Pancreas (tissue), 10 donors: ENCODE results near the gene SLC25A41. TPM values are rescaled to one million over a fixed set of nuclear protein-coding genes. Genes with fewer than 3 reads are reported as not detected.

Experiments
- ATAC-seq, 4 donors: fragments of 200-7000 bp; cut with Tn5 transposase; one replicate each; pipeline versions ENCODE4 v1.8.0 to v1.9.1; 2020; ENCODE audit warnings: mild to moderate bottlenecking in 4 of 4, moderate library complexity in 4 of 4
- DNase-seq, 6 donors: peaks; one replicate each; pipeline ENCODE4 v3.0.0-alpha.2; 2020
- FAIRE-seq: peaks from 2 replicates; lab custom pipeline; 2012; peaks lifted over from hg19 to GRCh38; lab: Jason Lieb, UNC
- H3K27ac ChIP-seq, 4 donors: fragments of 200-600 bp; sonication (generic); 1 replicate in 3 of 4; 2 replicates in 1 of 4; pipeline versions ENCODE4 v1.5.0 to v1.8.0; 2020
- H3K27me3 ChIP-seq, 4 donors: fragments of 200-600 bp; one replicate each; pipeline ENCODE4 v1.8.0; 2021
- H3K36me3 ChIP-seq, 3 donors: fragments of 200-600 bp; sonication (generic) in 1 of 3; one replicate each; pipeline versions ENCODE4 v1.5.0 to v1.8.0; 2020 to 2021
- H3K4me1 ChIP-seq, 3 donors: fragments of 200-600 bp; one replicate each; pipeline ENCODE4 v1.8.0; 2021
- H3K4me3 ChIP-seq, 4 donors: fragments of 200-600 bp; sonication (generic) in 2 of 4; one replicate each; pipeline versions ENCODE4 v1.5.0 to v1.8.0; 2020 to 2021
- H3K9me3 ChIP-seq, 4 donors: fragments of 200-600 bp; one replicate each; pipeline ENCODE4 v1.8.0; 2021
- WGBS, 2 donors: extraction: QIAGEN DNeasy Blood & Tissue Kit; methylation state at CpG; one replicate each; pipeline ENCODE4 v1.1.7; 2013; 5-methylcytosine and 5-hydroxymethylcytosine counted together
- intact Hi-C, 3 donors: fragments of 100-400 bp; cut with DNase I; formaldehyde crosslinking; loops; one replicate each; pipeline versions ENCODE4 v1.11.1 to v1.14.2; 2022
- polyA plus RNA-seq, 2 donors: library from polyadenylated mRNA; stranded (reverse); fragments of 200-250 nt; gene quantifications; one replicate each; pipeline ENCODE4 v1.2.3, GENCODE V29; 2013
- total RNA-seq, 6 donors: library from RNA; stranded (reverse); fragmentation: NEBNext Ultra II Directional in 4 of 6; extraction: Animal tissue kit (Norgen Biotek cat#: 25700) in 4 of 6; gene quantifications; one replicate each; pipeline versions ENCODE4 v1.2.1 to v1.2.4, GENCODE V29; 2021 to 2023
- TF ChIP-seq, protein P1 (sequence below), 4 donors: fragments of 200-600 bp; sonication (generic) in 3 of 4; IDR thresholded peaks; one replicate each; pipeline versions ENCODE4 v1.5.0 to v1.8.0; 2021; ENCODE audit warnings: antibody characterized with exemption in 4 of 4
- donor health status: healthy with polysubstance abuse.
- donor health status: DM: no; HTN: no; CAD: no; lungs with moderate emphysema.
- donor health status: DM: no; HTN: no; CAD: no.
- donor health status: control.
- donor health status: control.
- donor health status: Bipolar disorder and iron deficiency.
- donor health status: DM: yes; HTN: yes; CAD: no.
- donor health status: DM: no; HTN: no; CAD: no.
- donor health status: DM: no; HTN: no; CAD: no.
- donor health status: DM: yes; HTN: yes; CAD: no.

The SLC25A41 gene
- total and polyA plus RNA-seq, 8 donors, result 0.12 to 0.91 (median 0.18) TPM; not detected in 2

DNA sequence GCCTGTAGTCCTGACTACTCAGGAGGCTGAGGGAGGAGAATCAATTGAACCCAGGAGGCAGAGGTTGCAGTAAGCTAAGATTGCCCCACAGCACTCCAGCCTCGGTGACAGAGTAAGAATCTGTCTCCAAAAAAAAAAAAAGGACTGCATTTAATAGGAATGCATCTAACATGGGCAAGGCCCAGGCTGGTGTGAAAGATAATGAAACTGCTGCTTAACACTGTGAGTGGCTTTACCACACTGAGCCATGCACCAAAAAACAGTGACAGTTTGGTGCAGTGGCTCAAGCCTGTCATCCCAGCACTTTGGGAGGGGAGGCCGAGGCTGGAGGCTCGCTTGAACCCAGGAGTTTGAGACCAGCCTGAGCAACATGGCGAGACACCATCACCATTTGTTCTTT lies 49.2 kb downstream of the SLC25A41 start:
- Histone ChIP-seq H3K36me3 (peaks cover 9 to 78% (median 61%) of the 10 kb centered on the region in 3 donors), H3K4me1 (no peaks in the 10 kb centered on the region), H3K4me3 (no peak overlapping the region), H3K27ac (no peak overlapping the region), H3K27me3 (no peaks in the 10 kb centered on the region), H3K9me3 (no peaks in the 10 kb centered on the region)
- ATAC-seq, result no peak
- intact Hi-C loops, result no loop called here
- DNase-seq, result no peak
- 94 to 95% methylated on average over 4 of the region's 4 CpGs for WGBS, 2 donors
- TF ChIP-seq, protein P1, sequence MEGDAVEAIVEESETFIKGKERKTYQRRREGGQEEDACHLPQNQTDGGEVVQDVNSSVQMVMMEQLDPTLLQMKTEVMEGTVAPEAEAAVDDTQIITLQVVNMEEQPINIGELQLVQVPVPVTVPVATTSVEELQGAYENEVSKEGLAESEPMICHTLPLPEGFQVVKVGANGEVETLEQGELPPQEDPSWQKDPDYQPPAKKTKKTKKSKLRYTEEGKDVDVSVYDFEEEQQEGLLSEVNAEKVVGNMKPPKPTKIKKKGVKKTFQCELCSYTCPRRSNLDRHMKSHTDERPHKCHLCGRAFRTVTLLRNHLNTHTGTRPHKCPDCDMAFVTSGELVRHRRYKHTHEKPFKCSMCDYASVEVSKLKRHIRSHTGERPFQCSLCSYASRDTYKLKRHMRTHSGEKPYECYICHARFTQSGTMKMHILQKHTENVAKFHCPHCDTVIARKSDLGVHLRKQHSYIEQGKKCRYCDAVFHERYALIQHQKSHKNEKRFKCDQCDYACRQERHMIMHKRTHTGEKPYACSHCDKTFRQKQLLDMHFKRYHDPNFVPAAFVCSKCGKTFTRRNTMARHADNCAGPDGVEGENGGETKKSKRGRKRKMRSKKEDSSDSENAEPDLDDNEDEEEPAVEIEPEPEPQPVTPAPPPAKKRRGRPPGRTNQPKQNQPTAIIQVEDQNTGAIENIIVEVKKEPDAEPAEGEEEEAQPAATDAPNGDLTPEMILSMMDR (IDR thresholded peaks at IDR 0.05), result no peak
- FAIRE-seq, result no peak

DNA sequence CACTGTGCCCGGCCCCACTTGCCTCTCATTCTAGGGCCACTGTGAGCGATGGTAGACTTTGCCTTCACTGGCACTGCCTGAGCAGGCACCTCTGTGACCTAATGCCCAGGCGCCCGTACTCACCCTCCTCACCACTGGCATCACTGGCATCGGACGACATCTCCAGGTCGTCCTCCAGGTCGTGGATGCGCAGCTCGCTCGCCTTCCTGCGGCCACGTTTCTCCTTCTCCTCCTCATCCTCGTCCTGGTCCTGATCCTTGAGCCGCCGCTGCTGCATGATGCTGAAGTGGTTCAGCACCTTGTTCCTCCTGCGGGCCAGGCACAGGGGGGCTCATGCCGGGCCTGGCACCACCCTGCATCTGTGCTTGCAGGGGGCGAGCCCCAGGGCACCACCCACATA lies 50.4 kb downstream of the SLC25A41 start:
- 92 to 98% methylated on average over 19 of the region's 19 CpGs for WGBS, 2 donors
- FAIRE-seq (no peak), ATAC-seq (no peak), DNase-seq (no peak)
- TF ChIP-seq, protein P1 (IDR thresholded peaks at IDR 0.05), result no peak
- Histone ChIP-seq H3K9me3 (no peaks in the 10 kb centered on the region), H3K4me1 (no peaks in the 10 kb centered on the region), H3K27me3 (no peaks in the 10 kb centered on the region), H3K4me3 (no peak overlapping the region), H3K36me3 (peaks cover 9 to 71% (median 51%) of the 10 kb centered on the region in 3 donors), H3K27ac (no peak overlapping the region)
- intact Hi-C loops, result no loop called here

DNA sequence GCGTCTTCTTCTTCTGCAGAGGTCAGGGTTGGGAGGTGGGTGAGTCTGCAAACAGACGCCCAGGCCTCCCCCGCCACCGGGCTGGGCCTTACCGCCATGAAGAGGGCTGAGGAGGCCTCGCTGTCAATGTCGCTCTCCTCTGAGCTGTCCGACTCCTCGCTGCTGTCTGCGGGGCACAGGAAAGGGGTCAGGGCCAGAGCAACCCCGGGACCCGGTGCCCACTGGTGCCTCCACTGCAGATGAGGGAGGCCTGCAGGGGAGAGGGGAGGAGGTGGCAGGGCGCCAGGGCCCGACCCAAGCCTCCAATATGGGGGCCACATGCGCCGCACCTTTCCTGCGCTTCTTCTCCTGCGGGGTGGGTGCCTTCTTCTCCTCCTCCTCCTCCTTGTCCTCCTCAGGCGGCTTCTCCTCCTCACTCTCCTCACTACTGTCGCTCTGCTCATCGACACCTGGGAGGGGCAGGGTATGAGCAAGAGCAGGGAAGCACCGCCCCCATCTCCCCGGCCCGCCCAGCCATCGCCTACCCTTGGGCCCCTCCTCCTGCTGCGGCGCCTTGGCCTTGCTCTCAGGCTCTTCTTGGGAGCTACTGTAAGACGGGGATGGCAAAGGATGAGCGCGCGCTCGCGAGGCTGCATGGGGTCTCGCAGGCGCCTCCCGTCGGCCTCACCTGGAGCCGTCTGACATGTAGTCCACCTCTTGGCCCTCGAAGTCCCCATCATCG lies 52.4 kb downstream of the SLC25A41 start:
- no peak overlapping the region for H3K27ac ChIP-seq
- H3K36me3 ChIP-seq, result peaks cover 9 to 53% (median 39%) of the 10 kb centered on the region in 3 donors
- DNase-seq (peak in 1 of 6 donors; percentile 73), ATAC-seq (no peak), FAIRE-seq (no peak)
- TF ChIP-seq, protein P1 (IDR thresholded peaks at IDR 0.05), result no peak
- no peaks in the 10 kb centered on the region for H3K9me3 ChIP-seq
- intact Hi-C loops, result no loop called here
- WGBS, 2 donors, result 97 to 98% methylated on average over 39 to 40 of the region's 40 CpGs
- H3K4me1 ChIP-seq, result no peaks in the 10 kb centered on the region
- no peak overlapping the region for H3K4me3 ChIP-seq
- H3K27me3 ChIP-seq, result no peaks in the 10 kb centered on the region

DNA sequence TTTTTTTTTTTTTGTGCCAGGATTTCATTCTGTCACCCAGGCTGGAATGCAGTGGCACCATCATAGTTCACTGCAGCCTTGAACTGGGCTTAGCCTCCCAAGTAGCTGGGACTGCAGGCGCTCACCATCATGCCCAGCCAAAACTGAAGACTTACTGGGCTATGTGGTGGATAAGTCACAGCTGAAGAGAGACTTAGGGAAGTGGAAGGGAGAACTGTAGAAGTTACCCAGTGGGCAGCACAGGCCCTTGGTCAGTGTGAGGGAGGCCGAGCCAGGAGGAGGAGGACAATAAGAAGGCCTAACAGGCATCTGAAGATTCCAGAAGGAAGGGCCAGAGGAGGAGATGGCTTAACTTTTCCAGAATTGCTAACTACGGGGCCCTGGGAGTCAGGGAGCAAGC lies 53.8 kb downstream of the SLC25A41 start:
- Histone ChIP-seq H3K36me3 (peaks cover 9 to 44% (median 31%) of the 10 kb centered on the region in 3 donors), H3K4me3 (no peak overlapping the region), H3K9me3 (no peaks in the 10 kb centered on the region), H3K27me3 (no peaks in the 10 kb centered on the region), H3K4me1 (no peaks in the 10 kb centered on the region), H3K27ac (no peak overlapping the region)
- TF ChIP-seq, protein P1 (IDR thresholded peaks at IDR 0.05), result no peak
- 77 to 99% methylated on average over 3 of the region's 3 CpGs for WGBS, 2 donors
- DNase-seq (no peak), ATAC-seq (no peak), FAIRE-seq (no peak)
- intact Hi-C loops, result no loop called here

DNA sequence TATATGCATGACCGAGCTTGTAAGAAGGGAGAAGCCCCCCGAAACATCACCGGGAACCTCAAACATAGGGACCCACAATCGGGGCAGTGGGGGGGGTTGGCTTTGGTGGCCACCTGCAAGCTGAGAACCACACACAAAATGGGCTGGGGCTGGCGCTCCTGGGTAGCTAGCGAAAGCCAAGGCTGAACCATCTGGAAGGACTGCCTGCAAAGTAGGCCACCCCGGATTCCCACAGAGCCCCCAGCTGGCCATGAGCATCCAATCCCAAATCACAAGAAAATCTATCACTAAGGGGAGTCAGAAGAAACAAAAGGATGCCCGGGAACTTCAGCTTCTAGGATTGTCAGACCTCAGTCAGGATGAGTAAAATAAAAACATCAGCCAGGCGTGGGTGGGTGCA lies 55.1 kb downstream of the SLC25A41 start:
- Histone ChIP-seq H3K9me3 (no peaks in the 10 kb centered on the region), H3K4me1 (no peaks in the 10 kb centered on the region), H3K4me3 (no peak overlapping the region), H3K27ac (no peak overlapping the region), H3K27me3 (no peaks in the 10 kb centered on the region), H3K36me3 (peaks cover 9 to 42% (median 26%) of the 10 kb centered on the region in 3 donors)
- WGBS, 2 donors, result 86 to 93% methylated on average over 9 of the region's 9 CpGs
- FAIRE-seq (no peak), ATAC-seq (no peak), DNase-seq (no peak)
- intact Hi-C loops, result no loop called here
- TF ChIP-seq, protein P1 (IDR thresholded peaks at IDR 0.05), result no peak
